Measurements from ENCODE around the gene HCCS.

HCCS gene

GRCh38 chrX:11081511-11081910, 29.6 kb upstream of the HCCS start:
- no peak for TF ChIP-seq CTCF (IDR thresholded peaks at IDR 0.05)
- no peak overlapping the region for H3K27ac ChIP-seq
- no peak for DNase-seq (ENCODE audit: low spot score)
- H3K4me3 ChIP-seq: no peak overlapping the region

GRCh38 chrX:11085305-11085704, 25.8 kb upstream of the HCCS start:
- H3K27ac ChIP-seq: no peak overlapping the region
- TF ChIP-seq CTCF (IDR thresholded peaks at IDR 0.05): no peak
- DNase-seq (ENCODE audit: low spot score): no peak
- no peak overlapping the region for H3K4me3 ChIP-seq

GRCh38 chrX:11089802-11090201, 21.3 kb upstream of the HCCS start:
- H3K4me3 ChIP-seq: no peak overlapping the region
- no peak overlapping the region for H3K27ac ChIP-seq
- no peak for TF ChIP-seq CTCF (IDR thresholded peaks at IDR 0.05)

GRCh38 chrX:11097933-11098332, 13.2 kb upstream of the HCCS start:
- Histone ChIP-seq H3K27ac (no peak overlapping the region), H3K4me3 (no peak overlapping the region)
- no peak for DNase-seq (ENCODE audit: low spot score)
- TF ChIP-seq CTCF (IDR thresholded peaks at IDR 0.05): no peak

More at GRCh38 chrX:11089802-11090201, 21.3 kb upstream of the HCCS start:
- DNase-seq (ENCODE audit: low spot score): no peak

GRCh38 chrX:11099465-11099864, 11.7 kb upstream of the HCCS start:
- H3K27ac ChIP-seq: no peak overlapping the region
- DNase-seq (ENCODE audit: low spot score): no peak
- no peak for TF ChIP-seq CTCF (IDR thresholded peaks at IDR 0.05)
- H3K4me3 ChIP-seq: no peak overlapping the region

- no peak for DNase-seq (ENCODE audit: low spot score)
- no peak for TF ChIP-seq CTCF (IDR thresholded peaks at IDR 0.05)
- peak overlapping the region in 1 of 2 donors; percentile 38 for H3K27ac ChIP-seq
Measured at GRCh38 chrX:11100281-11101035, 10.7 kb upstream of the HCCS start.

GRCh38 chrX:11103006-11103405, 8.1 kb upstream of the HCCS start:
- H3K4me3 ChIP-seq: no peak overlapping the region
- no peak overlapping the region for H3K27ac ChIP-seq
- no peak for DNase-seq (ENCODE audit: low spot score)
- TF ChIP-seq CTCF (IDR thresholded peaks at IDR 0.05): no peak

More at GRCh38 chrX:11100281-11101035, 10.7 kb upstream of the HCCS start:
- no peak overlapping the region for H3K4me3 ChIP-seq
